GM12891 (cell line): Measurements from ENCODE around the gene ARTN.

ENCODE experiments used
- DNase-seq: peaks from one replicate; pipeline ENCODE4 v3.0.0; 2011; ENCODE audit warnings: low spot score; ENCODE audit not compliant: insufficient read length
- FAIRE-seq: peaks from 2 replicates; lab custom pipeline; 2011; peaks lifted over from hg19 to GRCh38; lab: Jason Lieb, UNC
- PAX5 ChIP-seq: IDR thresholded peaks from 2 replicates; pipeline ENCODE4 v1.6.1; 2011; ENCODE audit warnings: low read length, moderate library complexity, mild to moderate bottlenecking; ENCODE audit not compliant: insufficient read depth, severe bottlenecking
- POLR2A ChIP-seq: IDR thresholded peaks from 2 replicates; pipeline ENCODE4 v1.6.1; 2011; ENCODE audit warnings: low read depth, low read length, control low read depth
- POLR2AphosphoS5 ChIP-seq: IDR thresholded peaks from 2 replicates; pipeline ENCODE4 v1.6.1; 2011; ENCODE audit warnings: low read depth, low read length, control low read depth
- POU2F2 ChIP-seq: IDR thresholded peaks from 2 replicates; pipeline ENCODE4 v1.6.1; 2011; ENCODE audit warnings: low read depth, mild to moderate bottlenecking, control low read depth, low read length, moderate library complexity
- SPI1 ChIP-seq: IDR thresholded peaks from 2 replicates; pipeline ENCODE4 v1.6.1; 2011; ENCODE audit warnings: low read depth, low read length, control low read depth
- TAF1 ChIP-seq: IDR thresholded peaks from 2 replicates; pipeline ENCODE4 v1.6.1; 2011; ENCODE audit warnings: low read depth, low read length, control low read depth

ARTN gene

DNA sequence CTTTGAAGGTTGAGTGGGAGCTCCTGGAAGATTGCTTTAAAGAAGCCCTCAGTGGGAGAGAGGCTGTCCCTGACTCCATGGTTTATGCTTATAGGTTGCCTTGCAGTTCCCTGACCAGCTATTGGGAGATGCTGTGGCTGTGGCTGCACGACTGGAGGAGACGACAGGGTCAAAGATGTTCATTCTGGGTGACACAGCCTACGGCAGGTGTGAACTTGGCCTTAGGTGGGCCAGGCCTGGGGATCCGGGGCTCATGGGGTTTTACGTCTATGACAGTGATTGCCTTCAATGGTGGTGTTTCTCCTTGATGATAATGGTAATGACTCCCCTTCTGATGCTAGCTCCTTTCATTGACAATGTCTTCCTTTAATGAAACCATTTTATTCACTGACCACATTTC lies 36.9 kb downstream of the ARTN start:
- FAIRE-seq (peak; percentile 63), DNase-seq (no peak)
- TF ChIP-seq TAF1 (no peak), SPI1 (no peak), POLR2AphosphoS5 (no peak), POLR2A (no peak), POU2F2 (no peak), PAX5 (no peak)

DNA sequence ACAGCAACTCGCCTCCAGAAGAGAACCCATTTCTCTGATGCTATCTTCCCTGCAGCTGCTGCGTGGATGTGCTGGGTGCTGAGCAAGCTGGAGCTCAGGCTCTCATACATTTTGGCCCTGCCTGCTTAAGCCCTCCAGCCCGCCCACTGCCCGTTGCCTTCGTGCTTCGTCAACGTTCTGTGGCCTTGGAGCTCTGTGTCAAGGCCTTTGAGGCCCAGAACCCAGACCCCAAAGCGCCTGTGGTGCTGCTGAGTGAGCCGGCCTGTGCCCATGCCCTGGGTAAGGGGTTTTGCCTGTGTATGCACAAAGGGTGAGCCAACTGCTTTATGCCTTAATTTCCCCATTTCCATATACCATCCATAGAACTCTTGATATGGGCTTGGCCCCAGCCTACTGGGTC lies 37.3 kb downstream of the ARTN start:
- DNase-seq (no peak), FAIRE-seq (no peak)
- TF ChIP-seq POU2F2 (no peak), PAX5 (no peak), TAF1 (no peak), SPI1 (no peak), POLR2AphosphoS5 (no peak), POLR2A (no peak)

DNA sequence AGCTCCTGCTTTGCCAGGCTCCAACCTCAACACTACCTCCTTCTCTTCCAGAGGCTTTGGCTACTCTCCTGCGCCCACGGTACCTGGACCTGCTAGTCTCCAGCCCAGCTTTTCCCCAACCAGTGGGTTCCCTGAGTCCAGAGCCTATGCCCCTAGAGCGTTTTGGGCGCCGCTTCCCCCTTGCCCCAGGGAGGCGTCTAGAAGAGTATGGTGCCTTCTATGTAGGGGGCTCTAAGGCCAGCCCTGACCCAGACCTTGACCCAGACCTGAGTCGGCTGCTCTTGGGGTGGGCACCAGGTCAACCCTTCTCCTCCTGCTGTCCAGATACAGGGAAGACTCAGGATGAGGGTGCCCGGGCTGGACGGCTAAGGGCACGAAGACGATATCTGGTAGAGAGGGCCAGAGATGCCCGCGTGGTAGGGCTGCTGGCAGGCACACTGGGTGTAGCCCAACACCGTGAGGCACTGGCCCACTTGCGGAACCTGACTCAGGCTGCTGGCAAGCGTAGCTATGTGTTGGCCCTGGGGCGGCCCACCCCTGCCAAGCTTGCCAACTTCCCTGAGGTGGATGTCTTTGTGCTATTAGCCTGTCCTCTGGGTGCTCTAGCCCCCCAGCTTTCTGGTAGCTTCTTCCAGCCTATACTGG lies 37.9 kb downstream of the ARTN start:
- DNase-seq, result no peak

DNA sequence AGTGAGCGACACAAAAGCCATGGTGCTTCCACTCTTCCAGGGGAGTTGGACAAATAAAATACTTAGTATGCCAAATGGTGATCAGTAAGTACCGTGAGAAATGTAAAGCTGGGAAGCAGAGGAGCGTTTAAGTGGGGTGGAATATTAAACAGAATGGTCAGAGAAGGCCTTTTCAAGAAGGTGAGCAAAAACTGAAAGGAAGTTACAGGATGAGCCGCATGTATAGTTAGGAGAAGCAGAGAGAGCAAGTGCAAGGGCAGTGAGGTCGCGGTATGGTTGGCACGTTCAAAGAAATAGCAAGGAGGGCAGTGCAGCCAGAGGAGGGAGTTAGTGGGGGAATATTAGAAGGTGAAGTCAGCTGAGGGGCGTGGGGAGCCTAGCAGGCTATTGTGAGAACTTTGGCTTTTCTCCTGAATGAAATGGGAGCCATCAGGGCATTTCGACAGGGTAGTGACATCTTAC lies 40.4 kb downstream of the ARTN start:
- no peak for TF ChIP-seq TAF1
- no peak for TF ChIP-seq POU2F2
- TF ChIP-seq POLR2AphosphoS5, result no peak
- no peak for TF ChIP-seq PAX5
- TF ChIP-seq SPI1, result no peak
- no peak for TF ChIP-seq POLR2A
- no peak for DNase-seq
- no peak for FAIRE-seq

More for the DNA sequence above, 37.9 kb downstream of the ARTN start:
- TF ChIP-seq POLR2A, result no peak
- TF ChIP-seq SPI1, result no peak
- TF ChIP-seq POU2F2, result no peak
- no peak for TF ChIP-seq TAF1
- TF ChIP-seq POLR2AphosphoS5, result no peak
- TF ChIP-seq PAX5, result no peak
- no peak for FAIRE-seq

DNA sequence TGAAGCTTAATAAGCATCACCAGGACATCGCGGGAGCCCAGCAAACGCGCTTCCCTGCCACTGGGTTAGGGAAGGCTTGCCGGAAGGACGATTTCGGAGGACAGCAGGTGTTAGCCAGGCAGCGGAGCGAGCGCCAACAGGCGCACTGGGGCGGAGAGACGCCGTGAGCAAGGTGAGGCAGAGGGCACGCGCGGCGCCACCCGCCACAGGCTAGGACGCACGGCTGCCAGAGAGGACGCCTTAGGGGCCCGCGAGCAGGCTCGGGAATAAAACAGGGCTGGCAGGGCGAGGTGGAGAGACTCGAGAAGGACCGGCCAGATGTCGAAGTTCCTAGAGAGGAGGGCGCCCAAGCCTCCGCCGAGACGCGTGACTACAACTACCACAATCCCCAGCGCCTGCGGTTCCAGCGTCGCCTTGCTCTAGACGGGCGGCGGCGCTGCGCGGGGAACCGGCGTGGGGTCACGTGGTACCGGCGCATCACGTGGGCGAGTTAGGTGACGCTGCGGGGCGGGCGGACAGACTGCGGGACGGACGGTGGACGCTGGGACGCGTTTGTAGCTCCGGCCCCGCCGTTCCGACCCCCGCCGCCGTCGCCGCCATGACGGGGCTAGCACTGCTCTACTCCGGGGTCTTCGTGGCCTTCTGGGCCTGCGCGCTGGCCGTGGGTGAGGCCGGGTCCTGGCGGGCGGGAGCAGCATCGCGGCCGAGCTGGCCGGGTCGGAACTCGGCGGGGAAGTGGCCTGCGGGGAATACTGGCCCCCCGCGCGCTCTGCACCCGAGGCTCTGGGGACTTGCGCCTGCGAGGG lies 41.0 kb downstream of the ARTN start, which contains the start of gene ATP6V0B:
ATP6V0B (plus strand) TSS at position 518 of the 806 bp plus-strand sequence; CDS start at position 599, 81 bp downstream.
- peak; percentile 98 for DNase-seq
- TF ChIP-seq POLR2AphosphoS5 (peak; percentile 54; the same call in 1 of the 2 replicates), TAF1 (peak; percentile 38), SPI1 (no peak), PAX5 (no peak), POLR2A (peak; percentile 55; the same call in 1 of the 2 replicates), POU2F2 (0 out of 2 replicates have a peak, but pooled peaks have one; percentile 50)
- FAIRE-seq, result peak; percentile 100

DNA sequence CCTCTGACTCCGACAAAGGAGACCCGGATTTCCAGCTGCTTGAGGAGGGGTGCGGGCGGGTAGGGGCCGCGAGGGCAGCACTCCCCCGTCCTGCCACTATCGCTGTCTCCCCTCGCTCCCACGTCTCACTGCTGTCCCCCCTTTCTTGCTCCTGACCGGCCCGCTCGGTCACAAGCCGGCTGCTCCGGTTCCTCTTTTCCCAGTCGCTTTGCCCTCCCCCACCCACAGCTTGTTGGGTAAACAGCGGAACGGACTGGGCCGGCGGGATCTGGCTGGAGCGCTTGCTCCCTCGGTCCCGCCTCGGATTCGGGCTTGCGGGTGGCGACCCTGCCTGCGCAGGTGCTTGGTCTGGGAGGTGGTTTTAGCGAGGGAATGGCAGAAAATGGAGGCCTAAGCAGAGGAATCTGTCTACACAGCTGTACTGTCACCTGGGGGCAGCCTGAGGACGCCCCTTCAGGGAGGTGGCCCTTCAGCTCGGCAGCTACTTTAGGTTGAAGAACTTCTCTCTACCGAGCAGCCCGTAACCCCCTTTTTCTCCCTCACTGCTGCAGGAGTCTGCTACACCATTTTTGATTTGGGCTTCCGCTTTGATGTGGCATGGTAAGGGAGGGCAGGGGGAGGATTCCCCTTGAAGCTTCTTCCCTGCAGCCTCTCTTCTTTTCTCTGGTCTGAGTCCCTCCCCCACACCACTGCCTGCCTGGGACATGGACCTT lies 41.8 kb downstream of the ARTN start:
- DNase-seq, result no peak
- no peak for FAIRE-seq
- TF ChIP-seq SPI1, result peak; percentile 80
- no peak for TF ChIP-seq TAF1

DNA sequence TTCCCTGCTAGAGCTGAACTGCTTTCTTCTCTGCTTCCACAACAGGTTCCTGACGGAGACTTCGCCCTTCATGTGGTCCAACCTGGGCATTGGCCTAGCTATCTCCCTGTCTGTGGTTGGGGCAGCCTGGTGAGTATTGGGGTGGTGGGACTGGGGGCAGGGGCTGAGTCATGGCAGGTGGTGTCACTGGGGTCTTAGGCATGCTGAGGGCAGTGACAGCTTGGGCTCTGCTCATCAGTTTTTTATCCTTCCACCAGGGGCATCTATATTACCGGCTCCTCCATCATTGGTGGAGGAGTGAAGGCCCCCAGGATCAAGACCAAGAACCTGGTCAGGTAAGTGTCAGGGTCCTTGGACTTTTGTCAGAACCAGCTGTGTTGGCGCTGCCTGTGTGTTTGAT lies 42.4 kb downstream of the ARTN start:
- FAIRE-seq, result no peak
- no peak for DNase-seq
- no peak for TF ChIP-seq POU2F2

DNA sequence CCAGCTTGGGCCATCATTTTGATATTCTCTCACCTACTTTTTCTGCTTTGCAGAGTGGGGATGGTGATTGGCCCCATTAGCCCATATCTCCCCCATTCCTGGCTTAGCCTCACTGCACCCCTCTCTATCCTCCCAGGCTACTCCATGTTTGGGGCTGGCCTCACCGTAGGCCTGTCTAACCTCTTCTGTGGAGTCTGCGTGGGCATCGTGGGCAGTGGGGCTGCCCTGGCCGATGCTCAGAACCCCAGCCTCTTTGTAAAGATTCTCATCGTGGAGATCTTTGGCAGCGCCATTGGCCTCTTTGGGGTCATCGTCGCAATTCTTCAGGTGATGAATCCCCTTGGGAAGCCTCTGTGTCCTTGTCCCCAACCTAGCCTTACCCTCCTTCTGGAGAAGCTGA lies 43.3 kb downstream of the ARTN start:
- no peak for FAIRE-seq
- DNase-seq, result no peak

More for the DNA sequence above, 43.3 kb downstream of the ARTN start:
- no peak for TF ChIP-seq SPI1
- no peak for TF ChIP-seq POLR2A
- TF ChIP-seq PAX5, result no peak
- TF ChIP-seq POLR2AphosphoS5, result no peak
- TF ChIP-seq POU2F2, result no peak
- no peak for TF ChIP-seq TAF1
